Breast epithelium (tissue), 3 donors: ENCODE results near the gene TCTN1.

Experiments used
- CTCF ChIP-seq, 3 donors: fragments of 450-650 bp; IDR thresholded peaks; one replicate each; pipeline ENCODE4 v1.5.1; 2016 to 2017; ENCODE audit warnings: antibody characterized with exemption in 3 of 3, mild to moderate bottlenecking in 3 of 3, moderate library complexity in 3 of 3
- POLR2A ChIP-seq: fragments of 450-650 bp; IDR thresholded peaks from one replicate; pipeline ENCODE4 v1.6.1; 2016; ENCODE audit warnings: antibody characterized with exemption, mild to moderate bottlenecking, moderate library complexity
- POLR2AphosphoS5 ChIP-seq, 3 donors: sonication (generic); formaldehyde crosslinking; IDR thresholded peaks; one replicate each; pipeline ENCODE4 v1.6.1; 2017; ENCODE audit warnings: antibody characterized with exemption in 3 of 3

- no peak for TF ChIP-seq CTCF (IDR thresholded peaks at IDR 0.05)
- no peak for TF ChIP-seq POLR2A
- TF ChIP-seq POLR2AphosphoS5 (IDR thresholded peaks at IDR 0.05) = no peak
Measured at GRCh38 chr12:110637869-110638441, 24.0 kb downstream of the TCTN1 start.
